Stomach (tissue), 9 donors: ENCODE measurements around the gene NKRF. TPM values are rescaled to one million over a fixed set of nuclear protein-coding genes. Genes with fewer than 3 reads are reported as not detected.
"Not testable (repeated sequence)": the region's sequence is repeated elsewhere in the genome, so short reads cannot be mapped to it uniquely, and the experiment has no call there.

ENCODE experiments used
- DNase-seq, 2 donors: peaks; one replicate each; pipeline versions ENCODE4 v3.0.0 to v3.0.0-alpha.2; 2013 to 2019
- H3K27ac ChIP-seq, 5 donors: fragments of 200-600 bp in 4 of 5; sonication (generic) in 4 of 5; one replicate each; pipeline ENCODE4 v1.5.1; 2013 to 2019; ENCODE audit warnings: mild to moderate bottlenecking in 1 of 5, moderate library complexity in 1 of 5
- H3K27me3 ChIP-seq, 3 donors: fragments of 200-600 bp; sonication (generic); one replicate each; pipeline ENCODE4 v1.5.1; 2017 to 2019; ENCODE audit warnings: mixed run types in 1 of 3
- H3K36me3 ChIP-seq, 4 donors: fragments of 200-600 bp; sonication (generic); 1 replicate in 3 of 4; 2 replicates in 1 of 4; pipeline ENCODE4 v1.5.1; 2016 to 2019
- H3K4me1 ChIP-seq, 4 donors: fragments of 200-600 bp; sonication (generic); one replicate each; pipeline ENCODE4 v1.5.1; 2016 to 2019
- H3K4me3 ChIP-seq, 4 donors: fragments of 200-600 bp; sonication (generic) in 3 of 4; one replicate each; pipeline ENCODE4 v1.5.1; 2016 to 2019; ENCODE audit warnings: mild to moderate bottlenecking in 1 of 4
- H3K9me3 ChIP-seq, 4 donors: fragments of 200-600 bp; sonication (generic); one replicate each; pipeline ENCODE4 v1.5.1; 2016 to 2019
- CTCF ChIP-seq, 7 experiments: fragments of 450-650 bp in 4 of 7; fragments of 200-600 bp in 3 of 7; sonication (generic) in 3 of 7; IDR thresholded peaks; one replicate each; pipeline ENCODE4 v1.5.1; 2016 to 2019; ENCODE audit warnings: antibody characterized with exemption in 7 of 7, control low read depth in 2 of 7, mild to moderate bottlenecking in 1 of 7
- EP300 ChIP-seq: sonication (generic); formaldehyde crosslinking; IDR thresholded peaks from one replicate; pipeline ENCODE4 v1.6.1; 2017; ENCODE audit warnings: antibody characterized with exemption
- POLR2A ChIP-seq, 4 donors: fragments of 450-650 bp; IDR thresholded peaks; one replicate each; pipeline ENCODE4 v1.6.1; 2016; ENCODE audit warnings: antibody characterized with exemption in 4 of 4, control low read depth in 2 of 4, mild to moderate bottlenecking in 1 of 4, moderate library complexity in 1 of 4
- POLR2AphosphoS5 ChIP-seq, 3 donors: sonication (generic); formaldehyde crosslinking; IDR thresholded peaks; one replicate each; pipeline ENCODE4 v1.6.1; 2016; ENCODE audit warnings: antibody characterized with exemption in 3 of 3
- WGBS, 5 donors: extraction: QIAGEN DNeasy Blood & Tissue Kit in 3 of 5; methylation state at CpG; one replicate each; pipeline versions ENCODE4 v1.1.5 to v1.1.7; 2013 to 2018; 5-methylcytosine and 5-hydroxymethylcytosine counted together
- intact Hi-C: fragments of 100-400 bp; cut with DNase I; formaldehyde crosslinking; loops from one replicate; pipeline ENCODE4 v1.15.1; 2023; ENCODE audit warnings: low total_unique reads
- polyA plus RNA-seq, 3 donors: library from polyadenylated mRNA; stranded (reverse); fragments of 200-250 nt; gene quantifications; one replicate each; pipeline ENCODE4 v1.2.3, GENCODE V29; 2013
- total RNA-seq, 5 donors: library from RNA; depleted of rRNA; stranded (reverse); fragments of >200 nt; gene quantifications; one replicate each; pipeline versions ENCODE4 v1.1.0 to v1.2.3, GENCODE V29; 2014 to 2016
- donor health status: healthy with polysubstance abuse.
- donor health status: Bipolar disorder and iron deficiency.
- donor health status: healthy.

The NKRF gene
- total and polyA plus RNA-seq, 8 donors = 1.7 to 8.3 (median 4.2) TPM

GRCh38 chrX:119643696-119644095 lies 37.5 kb upstream of the NKRF start:
- intact Hi-C loops = no loop called here
- DNase-seq = no peak
- Histone ChIP-seq H3K4me1 (no peaks in the 10 kb centered on the region), H3K27me3 (no peaks in the 10 kb centered on the region), H3K36me3 (peaks cover 0 to 19% (median 3%) of the 10 kb centered on the region in 4 donors), H3K4me3 (no peak overlapping the region), H3K9me3 (no peaks in the 10 kb centered on the region), H3K27ac (no peak overlapping the region)
- no peak for TF ChIP-seq CTCF (IDR thresholded peaks at IDR 0.05)
- no peak for TF ChIP-seq EP300
- TF ChIP-seq POLR2AphosphoS5 (IDR thresholded peaks at IDR 0.05) = no peak
- TF ChIP-seq POLR2A (IDR thresholded peaks at IDR 0.05) = no peak
- 64 to 87% (median 82%) methylated on average over 7 to 8 of the region's 8 CpGs for WGBS, 5 donors

- H3K27me3 ChIP-seq = no peaks in the 10 kb centered on the region
- TF ChIP-seq POLR2A (IDR thresholded peaks at IDR 0.05) (no peak), EP300 (no peak), POLR2AphosphoS5 (IDR thresholded peaks at IDR 0.05) (no peak), CTCF (IDR thresholded peaks at IDR 0.05) (no peak)
- H3K4me3 ChIP-seq = no peak overlapping the region
- H3K9me3 ChIP-seq = no peaks in the 10 kb centered on the region
- no peak for DNase-seq
- peak overlapping the region in 1 of 5 donors; percentile 14 for H3K27ac ChIP-seq
- H3K4me1 ChIP-seq = no peaks in the 10 kb centered on the region
- intact Hi-C loops = no loop called here
- peaks cover 0 to 35% (median 14%) of the 10 kb centered on the region in 4 donors for H3K36me3 ChIP-seq
- 65 to 83% (median 71%) methylated on average over 5 of the region's 5 CpGs for WGBS, 5 donors
Observed at GRCh38 chrX:119640731-119641170, 34.5 kb upstream of the NKRF start.

DNA sequence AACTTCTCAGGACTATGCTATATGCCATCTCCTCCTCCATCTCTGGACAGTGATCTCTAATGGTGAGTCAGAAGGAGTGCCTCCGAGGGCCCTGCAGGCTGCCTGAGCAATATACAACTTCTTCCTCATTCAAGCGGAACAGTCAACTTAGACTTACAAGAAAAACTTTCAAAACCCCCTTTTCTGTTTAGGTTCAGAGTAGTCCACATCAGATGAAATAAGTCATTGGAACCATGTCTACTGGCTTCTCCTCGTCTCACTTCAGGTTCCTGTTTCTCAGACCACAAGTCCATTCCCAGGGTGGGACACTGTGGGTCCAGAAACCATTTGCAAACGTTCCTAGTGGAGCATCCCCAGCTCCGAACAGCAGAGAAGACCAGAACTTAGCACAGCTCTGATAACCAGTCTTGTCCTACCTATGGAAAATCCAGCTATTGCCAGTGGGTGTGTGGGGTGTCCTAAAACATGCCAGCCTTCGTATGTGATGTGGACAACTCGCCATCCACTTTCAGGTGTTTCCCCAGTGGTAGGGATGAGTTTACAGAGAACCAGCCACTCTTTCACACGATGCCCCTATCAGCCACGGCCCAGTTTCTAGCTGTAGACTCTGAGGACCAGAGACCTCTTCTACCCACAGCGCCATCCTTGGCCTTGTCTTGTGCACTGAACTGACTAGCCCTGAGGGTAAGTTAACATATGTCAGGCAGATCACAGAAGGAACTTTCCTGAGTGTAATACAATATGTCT lies 32.7 kb upstream of the NKRF start:
- no peak overlapping the region for H3K27ac ChIP-seq
- intact Hi-C loops = no loop called here
- DNase-seq = no peak
- no peaks in the 10 kb centered on the region for H3K9me3 ChIP-seq
- H3K36me3 ChIP-seq = peaks cover 0 to 35% (median 16%) of the 10 kb centered on the region in 4 donors
- no peak for TF ChIP-seq EP300
- TF ChIP-seq POLR2A (IDR thresholded peaks at IDR 0.05) = no peak
- TF ChIP-seq CTCF (IDR thresholded peaks at IDR 0.05) = no peak
- TF ChIP-seq POLR2AphosphoS5 (IDR thresholded peaks at IDR 0.05) = no peak
- H3K4me1 ChIP-seq = no peaks in the 10 kb centered on the region
- no peaks in the 10 kb centered on the region for H3K27me3 ChIP-seq
- 74 to 93% (median 81%) methylated on average over 10 of the region's 10 CpGs for WGBS, 5 donors
- no peak overlapping the region for H3K4me3 ChIP-seq

DNA sequence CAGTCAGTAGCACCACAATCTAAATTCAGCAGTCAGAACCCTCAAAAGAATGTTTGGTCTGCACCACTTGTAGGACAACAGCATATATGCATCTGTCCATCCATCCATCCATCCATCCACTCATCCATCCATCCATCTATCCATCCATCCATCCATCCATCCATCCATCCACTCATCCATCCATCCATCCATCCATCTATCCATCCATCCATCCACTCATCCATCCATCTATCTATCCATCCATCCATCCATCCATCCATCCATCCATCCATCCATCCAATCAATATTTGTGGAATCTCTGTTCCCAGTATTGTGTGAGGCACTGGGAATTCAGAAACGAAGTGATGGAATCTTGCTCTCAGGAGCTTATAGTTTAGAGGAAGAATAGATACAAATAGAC lies 31.2 kb upstream of the NKRF start:
- H3K9me3 ChIP-seq, intact Hi-C loops, H3K27me3 ChIP-seq, H3K4me3 ChIP-seq, H3K4me1 ChIP-seq, DNase-seq, H3K27ac ChIP-seq: not testable (repeated sequence)
- H3K36me3 ChIP-seq = peaks cover 0 to 48% (median 23%) of the 10 kb centered on the region in 4 donors
- 44 to 74% (median 70%) methylated on average over 1 of the region's 1 CpG for WGBS, 5 donors

DNA sequence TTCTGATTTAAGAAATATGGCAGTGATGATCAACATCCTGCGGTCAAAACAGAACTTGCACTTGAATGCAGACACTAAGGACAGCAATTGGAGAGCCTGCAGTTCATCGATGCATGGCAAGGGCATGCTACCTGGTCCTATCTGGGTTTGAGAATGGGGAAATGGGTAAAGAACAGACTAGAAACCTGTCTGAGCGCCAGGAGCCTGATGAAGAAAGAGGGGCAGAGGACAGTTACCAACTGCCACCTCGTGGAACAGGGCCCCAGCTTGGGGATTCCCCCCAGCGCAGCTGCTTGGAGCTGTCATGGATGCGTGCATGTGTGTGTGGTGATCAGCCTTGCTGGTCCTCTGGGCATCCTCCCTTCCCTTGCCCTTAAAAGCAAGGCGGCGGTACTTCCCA lies 30.2 kb upstream of the NKRF start:
- intact Hi-C loops = no loop called here
- DNase-seq = no peak
- no peak overlapping the region for H3K4me3 ChIP-seq
- H3K36me3 ChIP-seq = peaks cover 0 to 55% (median 28%) of the 10 kb centered on the region in 4 donors
- H3K4me1 ChIP-seq = no peaks in the 10 kb centered on the region
- H3K9me3 ChIP-seq = no peaks in the 10 kb centered on the region
- TF ChIP-seq POLR2A (IDR thresholded peaks at IDR 0.05) = no peak
- TF ChIP-seq POLR2AphosphoS5 (IDR thresholded peaks at IDR 0.05) = no peak
- TF ChIP-seq CTCF (IDR thresholded peaks at IDR 0.05) = no peak
- TF ChIP-seq EP300 = no peak
- H3K27me3 ChIP-seq = no peaks in the 10 kb centered on the region
- 76 to 85% (median 83%) methylated on average over 4 to 8 of the region's 8 CpGs for WGBS, 5 donors
- H3K27ac ChIP-seq = no peak overlapping the region
